Coronary artery (tissue), 2 donors: Measurements from ENCODE around the gene CLIP1.
"Not testable (repeated sequence)": the region's sequence is repeated elsewhere in the genome, so short reads cannot be mapped to it uniquely, and the experiment has no call there.

Experiments
- DNase-seq: peaks from one replicate; pipeline ENCODE4 v3.0.0-alpha.2; 2017; ENCODE audit warnings: low spot score
- H3K27ac ChIP-seq, 2 donors: fragments of 200-600 bp; sonication (generic); one replicate each; pipeline ENCODE4 v1.5.1; 2016 to 2019
- H3K4me3 ChIP-seq: fragments of 200-600 bp; sonication (generic); 2 replicates; pipeline ENCODE4 v1.5.1; 2016; ENCODE audit warnings: mild to moderate bottlenecking, moderate library complexity
- CTCF ChIP-seq: fragments of 200-600 bp; sonication (generic); IDR thresholded peaks from one replicate; pipeline ENCODE4 v1.5.1; 2019; ENCODE audit warnings: antibody characterized with exemption

Gene CLIP1

GRCh38 chr12:122438822-122439221, 16.4 kb upstream of the CLIP1 start:
- not testable (repeated sequence) for DNase-seq, H3K27ac ChIP-seq, H3K4me3 ChIP-seq

GRCh38 chr12:122437656-122438121, 15.2 kb upstream of the CLIP1 start:
- DNase-seq: peak; percentile 77
- Histone ChIP-seq H3K4me3 (peak overlapping the region; percentile 6), H3K27ac (peak overlapping the region; percentile 34 to 51)
- no peak for TF ChIP-seq CTCF

- no peak for TF ChIP-seq CTCF
- no peak overlapping the region for H3K4me3 ChIP-seq
- H3K27ac ChIP-seq: no peak overlapping the region
- DNase-seq: no peak
These were observed 12.7 kb upstream of the CLIP1 start for GRCh38 chr12:122435186-122435585.

DNA sequence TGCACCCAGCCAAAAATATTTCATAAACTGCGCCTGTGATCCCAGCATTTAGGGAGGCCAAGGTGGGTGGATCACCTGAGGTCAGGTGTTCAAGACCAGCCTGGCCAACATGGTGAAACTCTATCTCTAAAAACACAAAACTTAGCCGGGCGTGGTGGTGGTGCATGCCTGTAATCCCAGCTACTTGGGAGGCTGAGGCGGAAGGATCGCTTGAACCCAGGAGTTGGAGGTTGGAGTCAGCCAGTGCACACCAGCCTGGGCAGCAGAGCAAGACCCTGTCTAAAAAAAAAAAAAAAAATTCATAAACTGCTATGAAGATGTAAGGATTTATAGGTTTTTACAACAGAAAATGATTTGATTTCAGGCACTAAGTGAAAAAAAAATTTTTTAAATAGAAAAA, 6.6 kb upstream of the CLIP1 start:
- H3K27ac ChIP-seq, DNase-seq, H3K4me3 ChIP-seq: not testable (repeated sequence)

DNA sequence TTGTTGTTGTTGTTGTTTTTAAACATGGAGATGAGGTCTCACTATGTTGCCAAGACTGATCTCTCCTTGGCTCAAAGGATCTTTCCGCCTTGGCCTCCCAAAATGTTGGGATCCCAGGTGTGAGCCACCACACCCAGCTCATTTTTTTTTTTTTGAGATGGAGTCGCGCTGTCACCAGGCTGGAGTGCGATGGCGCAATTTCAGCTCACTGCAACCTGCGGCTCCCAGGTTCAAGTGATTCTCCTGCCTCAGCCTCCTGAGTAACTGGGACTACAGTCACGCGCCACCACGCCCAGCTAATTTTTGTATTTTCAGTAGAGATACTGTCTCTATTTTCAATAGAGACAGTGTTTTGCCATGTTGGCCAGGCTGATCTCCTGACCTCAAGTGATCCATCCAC, 4.9 kb upstream of the CLIP1 start:
- no peak overlapping the region for H3K4me3 ChIP-seq
- TF ChIP-seq CTCF: no peak
- no peak for DNase-seq
- no peak overlapping the region for H3K27ac ChIP-seq

GRCh38 chr12:122423258-122424165, 1.0 kb upstream of the CLIP1 start:
- Histone ChIP-seq H3K4me3 (peak overlapping the region; percentile 95), H3K27ac (peak overlapping the region; percentile 72 to 100)
- no peak for TF ChIP-seq CTCF
- DNase-seq: peak; percentile 75

DNA sequence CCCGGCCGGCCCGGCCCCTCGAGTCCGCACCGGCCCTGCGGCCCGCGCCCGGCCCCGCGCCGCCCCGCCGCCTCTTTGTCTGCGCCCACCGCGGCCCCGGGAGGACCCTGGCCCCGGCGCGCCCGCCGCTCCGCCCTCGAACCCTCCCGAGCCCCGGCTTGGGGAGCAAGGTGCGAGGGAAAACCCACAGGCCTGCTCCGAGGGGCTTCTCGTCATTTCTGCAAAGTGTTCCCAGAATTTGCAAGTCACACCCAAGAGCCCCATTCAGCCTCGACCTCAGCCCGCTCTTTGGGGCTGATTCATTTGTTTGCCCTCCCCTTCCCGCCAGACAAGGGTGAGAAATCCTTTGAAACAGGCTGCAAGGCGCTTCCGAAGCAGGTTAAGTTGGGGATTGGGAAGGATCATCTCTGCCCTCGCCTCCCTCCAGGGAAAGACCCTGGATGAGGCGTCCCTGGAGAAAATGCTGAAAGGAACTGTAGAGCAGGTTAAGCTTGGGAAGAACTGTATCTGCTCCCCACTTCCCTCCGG, 325 bp upstream of the CLIP1 start:
- no peak for TF ChIP-seq CTCF
- H3K27ac ChIP-seq: peak overlapping the region; percentile 72 to 100
- DNase-seq: no peak
- H3K4me3 ChIP-seq: peak overlapping the region; percentile 95
